ENCODE results near the gene SLC2A13.

DNA sequence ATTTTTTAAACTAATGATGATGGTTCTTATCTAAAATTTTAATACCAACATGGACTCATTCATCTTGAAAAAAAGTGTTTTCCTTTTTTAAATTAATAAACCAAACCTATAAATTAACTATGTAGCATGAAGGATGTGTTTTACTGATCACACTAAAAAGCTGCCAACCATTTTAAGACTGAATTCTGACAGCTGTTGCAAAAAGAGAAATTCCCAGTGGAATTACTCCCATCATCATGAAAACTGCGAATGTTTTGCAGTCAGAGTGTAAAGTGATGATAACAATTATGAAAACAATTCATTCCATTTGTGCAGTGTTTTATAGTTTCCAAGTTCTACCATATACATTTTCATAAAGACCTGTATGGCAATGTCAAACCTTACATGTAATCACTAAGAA, 232.8 kb downstream of the SLC2A13 start:
- TF ChIP-seq, protein P1, sequence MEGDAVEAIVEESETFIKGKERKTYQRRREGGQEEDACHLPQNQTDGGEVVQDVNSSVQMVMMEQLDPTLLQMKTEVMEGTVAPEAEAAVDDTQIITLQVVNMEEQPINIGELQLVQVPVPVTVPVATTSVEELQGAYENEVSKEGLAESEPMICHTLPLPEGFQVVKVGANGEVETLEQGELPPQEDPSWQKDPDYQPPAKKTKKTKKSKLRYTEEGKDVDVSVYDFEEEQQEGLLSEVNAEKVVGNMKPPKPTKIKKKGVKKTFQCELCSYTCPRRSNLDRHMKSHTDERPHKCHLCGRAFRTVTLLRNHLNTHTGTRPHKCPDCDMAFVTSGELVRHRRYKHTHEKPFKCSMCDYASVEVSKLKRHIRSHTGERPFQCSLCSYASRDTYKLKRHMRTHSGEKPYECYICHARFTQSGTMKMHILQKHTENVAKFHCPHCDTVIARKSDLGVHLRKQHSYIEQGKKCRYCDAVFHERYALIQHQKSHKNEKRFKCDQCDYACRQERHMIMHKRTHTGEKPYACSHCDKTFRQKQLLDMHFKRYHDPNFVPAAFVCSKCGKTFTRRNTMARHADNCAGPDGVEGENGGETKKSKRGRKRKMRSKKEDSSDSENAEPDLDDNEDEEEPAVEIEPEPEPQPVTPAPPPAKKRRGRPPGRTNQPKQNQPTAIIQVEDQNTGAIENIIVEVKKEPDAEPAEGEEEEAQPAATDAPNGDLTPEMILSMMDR (conservative IDR thresholded peaks at IDR 0.05 in 1 of 2, IDR thresholded peaks at IDR 0.05 in 1 of 2; ENCODE audit: low read depth in 1 of 2, low read length in 2 of 2) = no peak
- TF ChIP-seq EZH2 (IDR thresholded peaks at IDR 0.05; ENCODE audit: low read length, missing control alignments) = no peak
